Left forelimb (tissue), 1 donor: Measurements from ENCODE around the gene KLHL30.

ENCODE experiments used
- DNase-seq: peaks from one replicate; pipeline ENCODE4 v3.0.0-alpha.2; 2018; ENCODE audit warnings: low spot score

KLHL30 gene

DNA sequence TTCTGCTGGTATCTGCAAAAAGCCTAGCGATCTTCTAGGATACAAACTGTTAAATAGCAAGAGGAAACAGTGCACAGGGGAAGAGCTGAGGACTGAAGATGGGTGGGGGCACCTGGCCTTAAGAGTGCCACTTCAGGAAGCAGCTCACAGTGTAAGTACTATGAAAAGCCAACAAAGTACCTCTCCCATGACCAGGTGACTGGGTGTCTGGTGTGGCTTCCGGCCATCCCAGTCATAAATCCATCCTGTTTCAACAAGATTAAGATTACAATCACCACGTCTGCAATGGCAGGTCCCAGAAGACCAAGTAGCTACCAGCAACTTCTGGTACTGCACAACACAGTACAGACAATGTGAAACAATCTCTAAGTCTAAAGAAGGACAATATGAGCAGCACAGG lies 36.2 kb downstream of the KLHL30 start:
- no peak for DNase-seq

DNA sequence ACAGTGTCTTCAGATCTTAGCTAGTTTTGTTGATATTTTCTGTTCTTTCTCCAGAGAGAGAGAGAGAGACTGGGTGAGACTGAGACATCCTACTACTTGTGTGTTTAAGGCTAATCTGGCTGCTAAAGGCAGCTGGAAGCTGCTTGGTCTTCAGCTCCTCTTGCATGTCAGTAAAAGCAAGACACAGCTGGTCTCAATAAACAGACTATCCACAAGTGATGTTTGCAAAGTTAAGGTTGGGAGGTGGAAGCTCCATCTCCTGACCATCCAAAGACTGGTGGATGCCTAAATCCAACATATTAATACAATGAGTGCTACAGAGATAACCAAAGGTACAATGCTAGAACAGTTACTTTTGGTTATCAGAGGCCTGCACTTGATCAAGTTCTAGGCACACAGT lies 38.1 kb downstream of the KLHL30 start:
- DNase-seq, result no peak

DNA sequence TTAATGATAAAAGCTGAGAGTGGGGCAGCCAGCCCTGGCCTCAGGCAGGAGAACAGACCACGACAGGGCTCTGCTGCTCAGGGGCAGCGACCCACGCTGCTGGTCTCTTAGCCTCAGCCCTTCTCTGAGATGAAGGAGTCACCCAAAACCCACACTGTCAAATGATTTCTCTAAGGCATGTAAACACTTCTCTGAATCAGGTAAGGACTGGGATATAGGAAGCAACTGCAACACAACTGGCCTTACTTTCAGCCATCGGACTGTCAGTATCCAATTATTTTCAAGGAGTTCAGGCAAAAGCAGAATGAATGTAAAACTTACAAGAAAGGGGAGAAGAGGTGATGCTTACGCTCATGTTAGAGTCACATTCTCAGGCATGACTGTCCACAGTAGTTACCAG lies 42.1 kb downstream of the KLHL30 start:
- no peak for DNase-seq

DNA sequence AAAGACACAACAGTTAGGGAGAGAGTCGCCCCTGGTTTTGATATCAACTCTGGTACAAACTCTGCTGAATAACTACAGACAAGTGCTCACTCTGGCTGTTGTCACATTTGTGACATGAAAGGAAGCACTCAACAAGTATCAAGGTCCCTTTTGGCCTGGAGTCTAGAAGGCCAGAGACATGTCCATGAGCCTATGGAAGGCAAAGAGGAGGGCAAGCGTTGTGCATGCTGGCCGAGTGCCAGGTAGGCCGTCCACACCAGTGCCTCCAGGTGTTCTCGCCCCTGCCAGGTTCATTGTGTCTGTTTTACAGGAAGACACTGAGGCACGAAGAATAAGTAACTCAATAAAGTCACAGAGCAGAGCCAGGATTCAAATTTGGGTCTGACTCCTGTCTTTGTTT lies 43.9 kb downstream of the KLHL30 start:
- DNase-seq, result no peak

DNA sequence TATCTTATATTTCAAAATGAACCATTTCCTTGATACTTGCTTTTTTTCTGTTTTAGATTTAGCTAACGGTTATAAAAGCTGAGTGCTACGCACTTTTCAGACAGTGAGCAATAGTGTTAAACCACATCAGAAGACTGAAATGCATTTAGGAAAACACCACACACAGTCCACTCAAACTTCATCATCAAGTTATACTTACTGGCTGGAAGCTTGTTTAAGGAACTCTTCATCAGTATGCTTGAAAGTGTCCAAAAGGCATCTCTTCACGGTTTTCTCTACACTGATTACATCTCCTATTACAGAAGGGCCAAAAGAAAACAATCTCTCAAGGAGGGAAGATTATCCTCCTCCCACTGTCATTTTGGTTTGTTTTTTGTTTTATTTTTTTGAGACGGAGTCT lies 45.4 kb downstream of the KLHL30 start:
- no peak for DNase-seq

DNA sequence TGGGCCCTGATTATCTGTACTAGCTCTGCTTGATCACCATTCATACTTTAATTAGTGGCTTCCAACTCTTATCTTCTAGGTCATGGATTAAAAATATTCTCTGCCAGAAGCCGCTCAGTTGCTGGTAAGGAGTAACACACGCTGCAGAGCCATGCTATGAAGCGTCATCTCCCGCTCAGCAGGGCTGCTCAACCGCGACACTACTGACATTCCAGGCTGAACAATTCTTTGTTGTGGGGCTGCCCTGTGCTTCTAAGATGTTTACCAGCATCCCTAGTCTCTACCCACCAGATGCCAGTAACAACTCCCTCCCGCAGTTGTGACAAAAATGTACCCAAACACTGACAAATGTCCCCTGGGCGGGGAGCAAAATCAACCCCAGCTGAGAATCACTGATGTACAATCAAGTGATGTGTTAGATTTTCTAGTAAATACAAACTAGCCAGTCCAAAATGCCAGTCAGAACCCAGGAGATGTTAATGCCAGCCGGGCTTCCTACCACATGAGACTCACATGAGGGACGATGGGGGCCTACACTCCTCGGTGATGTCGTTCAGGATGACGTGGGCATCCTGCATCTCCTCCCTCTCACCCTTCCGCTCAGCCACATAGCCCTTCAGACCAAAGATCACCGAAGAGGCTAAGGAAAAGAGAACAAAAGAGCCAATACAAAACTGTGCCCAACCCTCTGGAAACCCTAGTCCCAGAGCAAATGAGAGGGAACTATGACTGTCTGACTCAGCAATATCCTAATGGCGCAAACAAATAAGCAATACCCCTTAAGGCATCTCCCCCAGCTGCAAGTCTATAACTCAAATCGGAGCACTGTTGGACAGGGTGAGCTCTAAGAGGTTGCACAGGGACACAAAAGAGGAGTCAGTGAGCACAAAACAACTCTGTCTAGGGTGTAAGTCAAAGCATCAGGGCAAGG lies 49.4 kb downstream of the KLHL30 start:
- no peak for DNase-seq

DNA sequence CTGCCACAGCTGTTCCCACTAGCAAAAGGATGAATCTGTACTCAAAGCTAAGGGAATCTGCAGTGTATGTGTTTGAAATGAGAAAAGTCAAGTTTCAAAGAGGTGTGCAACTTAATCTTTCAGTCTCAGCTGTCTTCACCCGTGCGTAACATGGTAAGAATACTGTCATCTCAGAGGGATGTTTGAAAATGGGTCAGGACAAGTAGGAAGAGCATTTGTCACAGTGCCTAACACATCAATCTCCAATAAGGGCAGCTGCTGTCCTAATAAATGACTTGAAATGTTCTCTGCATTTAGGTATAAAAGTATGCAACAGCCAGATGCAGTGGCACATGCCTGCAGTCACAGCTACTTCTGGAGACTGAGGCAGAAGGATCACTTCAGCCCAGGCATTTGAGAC lies 52.0 kb downstream of the KLHL30 start:
- no peak for DNase-seq
